ENCODE measurements around the gene CEMIP. TPM values are rescaled to one million over a fixed set of nuclear protein-coding genes. Genes with fewer than 3 reads are reported as not detected.

The CEMIP gene
- total and polyA plus RNA-seq, 2 of the 13 experiments (the other 11 are each of a cell fraction or from before 2014, with no cell fraction given), result 4.3 to 28.5 TPM

GRCh38 chr15:80755885-80756284 lies 23.3 kb upstream of the CEMIP start:
- ChIA-PET CTCF (ENCODE audit: low intra/inter-chr PET ratio, low total read pairs) (no interaction called here), POLR2A (no interaction called here)
- no peak for ATAC-seq
- H3K4me2 ChIP-seq (ENCODE audit: low read depth, low read length), result no peak overlapping the region
- H3K4me1 ChIP-seq (ENCODE audit: insufficient read depth, low read length), result no peaks in the 10 kb centered on the region
- H3K4me3 ChIP-seq (replicated peaks in 1 of 3; ENCODE audit: insufficient read depth in 1 of 3, low read depth in 2 of 3, low read length in 3 of 3), result no peak overlapping the region
- H4K20me1 ChIP-seq (ENCODE audit: insufficient read depth, low read length), result no peaks in the 10 kb centered on the region
- in situ Hi-C loops (cut with HindIII; ENCODE audit: extremely low pct_ligation_motif_present, low pct_unique_long_range_greater_than_20kb) (no loop called here), intact Hi-C loops (cut with micrococcal nuclease; ENCODE audit: unreplicated experiment) (no loop called here)
- H3K27me3 ChIP-seq (ENCODE audit: control insufficient read depth in 1 of 2, insufficient read depth in 2 of 2, low read length in 2 of 2), result no peaks in the 10 kb centered on the region
- H3K9ac ChIP-seq (ENCODE audit: insufficient read depth, low read depth, low read length), result no peak overlapping the region
- H2AFZ ChIP-seq (ENCODE audit: low read length), result no peak overlapping the region
- WGBS (ENCODE audit: low lambda C conversion rate), result 93% methylated on average over 3 of the region's 3 CpGs
- H3K9me3 ChIP-seq (ENCODE audit: low read length), result no peaks in the 10 kb centered on the region
- H3K27ac ChIP-seq (ENCODE audit: extremely low read length, insufficient read depth, low read length), result no peak overlapping the region
- TF ChIP-seq ARNT2 (CRISPR knock-in tag; IDR thresholded peaks at IDR 0.05; ENCODE audit: low read depth) (no peak), HMG20A (CRISPR knock-in tag; IDR thresholded peaks at IDR 0.05; ENCODE audit: borderline replicate concordance) (no peak), SP4 (CRISPR knock-in tag; IDR thresholded peaks at IDR 0.05) (no peak), FOXK2 (IDR thresholded peaks at IDR 0.05) (no peak), POLR2A (IDR thresholded peaks at IDR 0.05; ENCODE audit: insufficient read depth in 1 of 2, low read depth in 2 of 2, low read length in 2 of 2) (no peak), CC2D1A (CRISPR knock-in tag; IDR thresholded peaks at IDR 0.05) (no peak)
- TF ChIP-seq, protein P1, sequence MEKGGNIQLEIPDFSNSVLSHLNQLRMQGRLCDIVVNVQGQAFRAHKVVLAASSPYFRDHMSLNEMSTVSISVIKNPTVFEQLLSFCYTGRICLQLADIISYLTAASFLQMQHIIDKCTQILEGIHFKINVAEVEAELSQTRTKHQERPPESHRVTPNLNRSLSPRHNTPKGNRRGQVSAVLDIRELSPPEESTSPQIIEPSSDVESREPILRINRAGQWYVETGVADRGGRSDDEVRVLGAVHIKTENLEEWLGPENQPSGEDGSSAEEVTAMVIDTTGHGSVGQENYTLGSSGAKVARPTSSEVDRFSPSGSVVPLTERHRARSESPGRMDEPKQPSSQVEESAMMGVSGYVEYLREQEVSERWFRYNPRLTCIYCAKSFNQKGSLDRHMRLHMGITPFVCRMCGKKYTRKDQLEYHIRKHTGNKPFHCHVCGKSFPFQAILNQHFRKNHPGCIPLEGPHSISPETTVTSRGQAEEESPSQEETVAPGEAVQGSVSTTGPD (CRISPR knock-in tag; IDR thresholded peaks at IDR 0.05), result no peak
- TF ChIP-seq, protein P2, sequence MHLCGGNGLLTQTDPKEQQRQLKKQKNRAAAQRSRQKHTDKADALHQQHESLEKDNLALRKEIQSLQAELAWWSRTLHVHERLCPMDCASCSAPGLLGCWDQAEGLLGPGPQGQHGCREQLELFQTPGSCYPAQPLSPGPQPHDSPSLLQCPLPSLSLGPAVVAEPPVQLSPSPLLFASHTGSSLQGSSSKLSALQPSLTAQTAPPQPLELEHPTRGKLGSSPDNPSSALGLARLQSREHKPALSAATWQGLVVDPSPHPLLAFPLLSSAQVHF (CRISPR knock-in tag; IDR thresholded peaks at IDR 0.05), result no peak
- FAIRE-seq, result no peak
- BruUV-seq (replicated peaks), result no TSS peak
- no peaks in the 10 kb centered on the region for H3K79me2 ChIP-seq (ENCODE audit: insufficient read depth, low read length)
- no peak for DNase-seq (ENCODE audit: low spot score)
- H3K36me3 ChIP-seq (replicated peaks in 1 of 2; ENCODE audit: control insufficient read depth in 1 of 2, insufficient read depth in 2 of 2, low read length in 2 of 2), result no peaks in the 10 kb centered on the region; a peak in 2 of 5 replicates
